ENCODE results near the gene KDM2A.

Gene KDM2A

GRCh38 chr11:67283481-67283963, 164.5 kb downstream of the KDM2A start:
- DNase-seq (ENCODE audit: insufficient read length, low spot score) = no peak
- TF ChIP-seq, protein P1, sequence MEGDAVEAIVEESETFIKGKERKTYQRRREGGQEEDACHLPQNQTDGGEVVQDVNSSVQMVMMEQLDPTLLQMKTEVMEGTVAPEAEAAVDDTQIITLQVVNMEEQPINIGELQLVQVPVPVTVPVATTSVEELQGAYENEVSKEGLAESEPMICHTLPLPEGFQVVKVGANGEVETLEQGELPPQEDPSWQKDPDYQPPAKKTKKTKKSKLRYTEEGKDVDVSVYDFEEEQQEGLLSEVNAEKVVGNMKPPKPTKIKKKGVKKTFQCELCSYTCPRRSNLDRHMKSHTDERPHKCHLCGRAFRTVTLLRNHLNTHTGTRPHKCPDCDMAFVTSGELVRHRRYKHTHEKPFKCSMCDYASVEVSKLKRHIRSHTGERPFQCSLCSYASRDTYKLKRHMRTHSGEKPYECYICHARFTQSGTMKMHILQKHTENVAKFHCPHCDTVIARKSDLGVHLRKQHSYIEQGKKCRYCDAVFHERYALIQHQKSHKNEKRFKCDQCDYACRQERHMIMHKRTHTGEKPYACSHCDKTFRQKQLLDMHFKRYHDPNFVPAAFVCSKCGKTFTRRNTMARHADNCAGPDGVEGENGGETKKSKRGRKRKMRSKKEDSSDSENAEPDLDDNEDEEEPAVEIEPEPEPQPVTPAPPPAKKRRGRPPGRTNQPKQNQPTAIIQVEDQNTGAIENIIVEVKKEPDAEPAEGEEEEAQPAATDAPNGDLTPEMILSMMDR (IDR thresholded peaks at IDR 0.05; ENCODE audit: insufficient read depth, missing control alignments) = no peak
- FAIRE-seq = no peak

GRCh38 chr11:67284811-67285540, 165.9 kb downstream of the KDM2A start:
- no peak for DNase-seq (ENCODE audit: insufficient read length, low spot score)
- TF ChIP-seq, protein P1 (IDR thresholded peaks at IDR 0.05; ENCODE audit: insufficient read depth, missing control alignments) = no peak
- FAIRE-seq = no peak

- TF ChIP-seq, protein P1 (IDR thresholded peaks at IDR 0.05; ENCODE audit: insufficient read depth, missing control alignments) = no peak
- FAIRE-seq (no peak), DNase-seq (ENCODE audit: insufficient read length, low spot score) (no peak)
These were observed 166.8 kb downstream of the KDM2A start for GRCh38 chr11:67285541-67286498.

GRCh38 chr11:67286621-67287333, 167.7 kb downstream of the KDM2A start:
- FAIRE-seq (no peak), DNase-seq (ENCODE audit: insufficient read length, low spot score) (no peak)
- TF ChIP-seq, protein P1 (IDR thresholded peaks at IDR 0.05; ENCODE audit: insufficient read depth, missing control alignments) = no peak

- DNase-seq (ENCODE audit: insufficient read length, low spot score) (no peak), FAIRE-seq (no peak)
- TF ChIP-seq, protein P1 (IDR thresholded peaks at IDR 0.05; ENCODE audit: insufficient read depth, missing control alignments) = no peak
These were observed 168.5 kb downstream of the KDM2A start for GRCh38 chr11:67287355-67288197.

- TF ChIP-seq, protein P1 (IDR thresholded peaks at IDR 0.05; ENCODE audit: insufficient read depth, missing control alignments) = no peak
- FAIRE-seq (no peak), DNase-seq (ENCODE audit: insufficient read length, low spot score) (no peak)
These were observed 169.1 kb downstream of the KDM2A start for GRCh38 chr11:67288198-67288451.

Measured in D721Med (cell line).